ENCODE results near the gene HMHB1.
"Not testable (repeated sequence)": the region's sequence is repeated elsewhere in the genome, so short reads cannot be mapped to it uniquely, and the experiment has no call there.

HMHB1 gene

GRCh38 chr5:143805861-143806260, 6.1 kb upstream of the HMHB1 start:
- no peak for DNase-seq

- DNase-seq = no peak
Observed at GRCh38 chr5:143806579-143806978, 5.4 kb upstream of the HMHB1 start.

- DNase-seq = no peak
Observed at GRCh38 chr5:143807401-143807800, 4.6 kb upstream of the HMHB1 start.

- not testable (repeated sequence) for DNase-seq
Observed at GRCh38 chr5:143816370-143816769, 4.4 kb downstream of the HMHB1 start.

GRCh38 chr5:143819716-143820115, 7.8 kb downstream of the HMHB1 start:
- DNase-seq = no peak

- DNase-seq = no peak
Observed at GRCh38 chr5:143820451-143820850, 8.5 kb downstream of the HMHB1 start.

GRCh38 chr5:143824851-143825720, 13.1 kb downstream of the HMHB1 start:
- peak; percentile 83 for DNase-seq

GRCh38 chr5:143826951-143827444, 15.0 kb downstream of the HMHB1 start:
- no peak for DNase-seq

- DNase-seq = no peak
Observed at GRCh38 chr5:143828710-143829109, 16.7 kb downstream of the HMHB1 start.

- DNase-seq = no peak
Observed at GRCh38 chr5:143833177-143833576, 21.2 kb downstream of the HMHB1 start.

- no peak for DNase-seq
Observed at GRCh38 chr5:143835251-143835650, 23.3 kb downstream of the HMHB1 start.

- no peak for DNase-seq
Observed at GRCh38 chr5:143836161-143836725, 24.3 kb downstream of the HMHB1 start.

- no peak for DNase-seq
Observed at GRCh38 chr5:143837306-143837848, 25.4 kb downstream of the HMHB1 start.

- no peak for DNase-seq
Observed at GRCh38 chr5:143841446-143841845, 29.5 kb downstream of the HMHB1 start.

- DNase-seq = no peak
Observed at GRCh38 chr5:143842920-143843319, 31.0 kb downstream of the HMHB1 start.

- DNase-seq = no peak
Observed at GRCh38 chr5:143843461-143843860, 31.5 kb downstream of the HMHB1 start.

GRCh38 chr5:143850050-143850683, 38.2 kb downstream of the HMHB1 start:
- no peak for DNase-seq

GRCh38 chr5:143851383-143851782, 39.4 kb downstream of the HMHB1 start:
- DNase-seq = no peak

- DNase-seq = no peak
Observed at GRCh38 chr5:143860211-143860610, 48.2 kb downstream of the HMHB1 start.

- no peak for DNase-seq
Observed at GRCh38 chr5:143862271-143862670, 50.3 kb downstream of the HMHB1 start.

GRCh38 chr5:143865426-143866025, 53.6 kb downstream of the HMHB1 start:
- no peak for DNase-seq
